ENCODE data around the gene MITD1. TPM values are rescaled to one million over a fixed set of nuclear protein-coding genes. Genes with fewer than 3 reads are reported as not detected.
A peak's percentile ranks its signal among the peaks of the same experiment; 100 is the strongest.

Gene MITD1
- total and polyA plus RNA-seq, 2 of the 13 experiments (the other 11 are each of a cell fraction or from before 2014, with no cell fraction given), result 17.8 to 43.7 TPM

DNA sequence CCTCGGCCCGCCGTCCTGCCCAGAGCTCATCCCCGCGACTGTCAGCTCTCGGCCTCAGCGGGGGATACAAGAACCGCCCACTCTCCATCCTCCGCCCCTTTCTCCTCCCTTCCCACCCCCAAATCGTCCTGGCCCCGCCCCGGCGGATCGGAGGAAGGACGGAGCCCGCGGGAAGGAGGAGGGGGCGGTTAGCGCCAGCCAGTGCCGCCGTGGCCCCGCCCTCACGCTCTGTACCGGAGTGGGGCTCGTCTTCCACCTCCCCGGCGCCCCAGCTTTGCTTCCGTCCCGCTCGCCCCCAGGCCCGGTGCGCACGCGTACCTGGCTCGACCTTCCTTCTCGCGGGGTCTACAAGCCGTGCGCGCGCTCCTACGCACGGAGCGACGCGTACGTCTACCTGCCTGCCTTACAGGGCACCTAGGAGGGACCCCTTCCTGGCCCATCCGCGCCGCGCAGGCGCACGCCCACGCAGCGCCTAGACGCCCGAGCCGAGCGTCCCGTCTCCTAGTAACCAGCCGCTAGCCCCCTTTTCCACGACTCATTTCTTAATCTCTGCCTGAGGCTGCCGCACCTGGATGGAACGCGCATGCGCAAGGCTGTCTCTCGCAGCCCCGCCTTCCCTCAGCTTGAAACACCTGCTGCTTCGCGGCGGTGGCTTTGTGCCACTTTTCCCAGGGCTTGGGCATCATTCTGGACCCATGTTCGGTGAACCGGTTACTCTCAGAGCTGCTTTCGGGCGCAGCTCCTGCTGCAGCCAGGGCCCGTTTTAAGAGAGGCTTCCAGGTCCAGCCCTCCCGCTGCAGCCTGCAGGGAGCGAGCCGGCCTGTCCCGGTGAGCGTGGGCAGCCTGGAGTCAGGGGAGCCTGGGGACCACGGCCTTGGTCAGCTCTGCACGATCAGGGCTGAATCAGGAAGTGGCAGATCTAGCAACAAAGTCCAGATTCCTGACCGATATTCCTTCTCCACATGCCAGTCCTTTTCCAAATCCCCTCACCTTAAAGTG is 39.4 kb downstream of the MITD1 start, which contains the start of gene C2orf15 (continued):
- TF ChIP-seq ATAD3A (CRISPR knock-in tag; IDR thresholded peaks at IDR 0.05) (no peak), ZC3H13 (CRISPR knock-in tag; IDR thresholded peaks at IDR 0.05) (peak; percentile 95), KLF6 (CRISPR knock-in tag; IDR thresholded peaks at IDR 0.05) (peak; percentile 86), ZNF496 (CRISPR knock-in tag; IDR thresholded peaks at IDR 0.05; ENCODE audit: insufficient replicate concordance) (no peak), NR2F6 (IDR thresholded peaks at IDR 0.05) (no peak), NR2F6 (CRISPR knock-in tag; IDR thresholded peaks at IDR 0.05) (peak; percentile 24; the same call in 1 of the 2 replicates), SMARCC2 (IDR thresholded peaks at IDR 0.05) (no peak), ZNF558 (CRISPR knock-in tag; IDR thresholded peaks at IDR 0.05; ENCODE audit: borderline replicate concordance) (peak; percentile 65; the same call in 1 of the 2 replicates), ZNF333 (CRISPR knock-in tag; IDR thresholded peaks at IDR 0.05; ENCODE audit: borderline replicate concordance) (peak; percentile 88; the same call in 1 of the 2 replicates), ZNF10 (CRISPR knock-in tag; IDR thresholded peaks at IDR 0.05; ENCODE audit: borderline replicate concordance, low read depth) (no peak), REXO4 (CRISPR knock-in tag; IDR thresholded peaks at IDR 0.05; ENCODE audit: borderline replicate concordance) (no peak), U2AF1 (optimal IDR thresholded peaks at IDR 0.05; ENCODE audit: low read depth, low read length) (no peak), ZNF75D (CRISPR knock-in tag; IDR thresholded peaks at IDR 0.05; ENCODE audit: borderline replicate concordance) (no peak), ZNF547 (CRISPR knock-in tag; IDR thresholded peaks at IDR 0.05) (peak; percentile 85)
- TF ChIP-seq, protein P1, sequence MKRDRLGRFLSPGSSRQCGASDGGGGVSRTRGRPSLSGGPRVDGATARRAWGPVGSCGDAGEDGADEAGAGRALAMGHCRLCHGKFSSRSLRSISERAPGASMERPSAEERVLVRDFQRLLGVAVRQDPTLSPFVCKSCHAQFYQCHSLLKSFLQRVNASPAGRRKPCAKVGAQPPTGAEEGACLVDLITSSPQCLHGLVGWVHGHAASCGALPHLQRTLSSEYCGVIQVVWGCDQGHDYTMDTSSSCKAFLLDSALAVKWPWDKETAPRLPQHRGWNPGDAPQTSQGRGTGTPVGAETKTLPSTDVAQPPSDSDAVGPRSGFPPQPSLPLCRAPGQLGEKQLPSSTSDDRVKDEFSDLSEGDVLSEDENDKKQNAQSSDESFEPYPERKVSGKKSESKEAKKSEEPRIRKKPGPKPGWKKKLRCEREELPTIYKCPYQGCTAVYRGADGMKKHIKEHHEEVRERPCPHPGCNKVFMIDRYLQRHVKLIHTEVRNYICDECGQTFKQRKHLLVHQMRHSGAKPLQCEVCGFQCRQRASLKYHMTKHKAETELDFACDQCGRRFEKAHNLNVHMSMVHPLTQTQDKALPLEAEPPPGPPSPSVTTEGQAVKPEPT (CRISPR knock-in tag; IDR thresholded peaks at IDR 0.05; ENCODE audit: low read depth), result no peak; the same call in 1 of the 2 replicates
- TF ChIP-seq, protein P2, sequence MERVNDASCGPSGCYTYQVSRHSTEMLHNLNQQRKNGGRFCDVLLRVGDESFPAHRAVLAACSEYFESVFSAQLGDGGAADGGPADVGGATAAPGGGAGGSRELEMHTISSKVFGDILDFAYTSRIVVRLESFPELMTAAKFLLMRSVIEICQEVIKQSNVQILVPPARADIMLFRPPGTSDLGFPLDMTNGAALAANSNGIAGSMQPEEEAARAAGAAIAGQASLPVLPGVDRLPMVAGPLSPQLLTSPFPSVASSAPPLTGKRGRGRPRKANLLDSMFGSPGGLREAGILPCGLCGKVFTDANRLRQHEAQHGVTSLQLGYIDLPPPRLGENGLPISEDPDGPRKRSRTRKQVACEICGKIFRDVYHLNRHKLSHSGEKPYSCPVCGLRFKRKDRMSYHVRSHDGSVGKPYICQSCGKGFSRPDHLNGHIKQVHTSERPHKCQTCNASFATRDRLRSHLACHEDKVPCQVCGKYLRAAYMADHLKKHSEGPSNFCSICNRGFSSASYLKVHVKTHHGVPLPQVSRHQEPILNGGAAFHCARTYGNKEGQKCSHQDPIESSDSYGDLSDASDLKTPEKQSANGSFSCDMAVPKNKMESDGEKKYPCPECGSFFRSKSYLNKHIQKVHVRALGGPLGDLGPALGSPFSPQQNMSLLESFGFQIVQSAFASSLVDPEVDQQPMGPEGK (CRISPR knock-in tag; IDR thresholded peaks at IDR 0.05), result peak; percentile 96
- TF ChIP-seq, protein P3, sequence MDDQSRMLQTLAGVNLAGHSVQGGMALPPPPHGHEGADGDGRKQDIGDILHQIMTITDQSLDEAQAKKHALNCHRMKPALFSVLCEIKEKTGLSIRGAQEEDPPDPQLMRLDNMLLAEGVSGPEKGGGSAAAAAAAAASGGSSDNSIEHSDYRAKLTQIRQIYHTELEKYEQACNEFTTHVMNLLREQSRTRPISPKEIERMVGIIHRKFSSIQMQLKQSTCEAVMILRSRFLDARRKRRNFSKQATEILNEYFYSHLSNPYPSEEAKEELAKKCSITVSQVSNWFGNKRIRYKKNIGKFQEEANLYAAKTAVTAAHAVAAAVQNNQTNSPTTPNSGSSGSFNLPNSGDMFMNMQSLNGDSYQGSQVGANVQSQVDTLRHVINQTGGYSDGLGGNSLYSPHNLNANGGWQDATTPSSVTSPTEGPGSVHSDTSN (CRISPR knock-in tag; IDR thresholded peaks at IDR 0.05; ENCODE audit: borderline replicate concordance), result no peak
- TF ChIP-seq, protein P4, sequence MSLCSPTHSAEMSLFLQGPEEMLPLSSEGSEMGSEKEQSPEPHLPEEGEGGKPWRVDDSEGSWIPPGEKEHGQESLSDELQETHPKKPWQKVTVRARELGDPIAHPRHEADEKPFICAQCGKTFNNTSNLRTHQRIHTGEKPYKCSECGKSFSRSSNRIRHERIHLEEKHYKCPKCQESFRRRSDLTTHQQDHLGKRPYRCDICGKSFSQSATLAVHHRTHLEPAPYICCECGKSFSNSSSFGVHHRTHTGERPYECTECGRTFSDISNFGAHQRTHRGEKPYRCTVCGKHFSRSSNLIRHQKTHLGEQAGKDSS (CRISPR knock-in tag; IDR thresholded peaks at IDR 0.05; ENCODE audit: borderline replicate concordance, low read depth), result peak; percentile 43; the same call in 1 of the 2 replicates
- TF ChIP-seq, protein P5, sequence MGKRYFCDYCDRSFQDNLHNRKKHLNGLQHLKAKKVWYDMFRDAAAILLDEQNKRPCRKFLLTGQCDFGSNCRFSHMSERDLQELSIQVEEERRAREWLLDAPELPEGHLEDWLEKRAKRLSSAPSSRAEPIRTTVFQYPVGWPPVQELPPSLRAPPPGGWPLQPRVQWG (CRISPR knock-in tag; IDR thresholded peaks at IDR 0.05; ENCODE audit: borderline replicate concordance, low read depth), result no peak
- TF ChIP-seq, protein P6, sequence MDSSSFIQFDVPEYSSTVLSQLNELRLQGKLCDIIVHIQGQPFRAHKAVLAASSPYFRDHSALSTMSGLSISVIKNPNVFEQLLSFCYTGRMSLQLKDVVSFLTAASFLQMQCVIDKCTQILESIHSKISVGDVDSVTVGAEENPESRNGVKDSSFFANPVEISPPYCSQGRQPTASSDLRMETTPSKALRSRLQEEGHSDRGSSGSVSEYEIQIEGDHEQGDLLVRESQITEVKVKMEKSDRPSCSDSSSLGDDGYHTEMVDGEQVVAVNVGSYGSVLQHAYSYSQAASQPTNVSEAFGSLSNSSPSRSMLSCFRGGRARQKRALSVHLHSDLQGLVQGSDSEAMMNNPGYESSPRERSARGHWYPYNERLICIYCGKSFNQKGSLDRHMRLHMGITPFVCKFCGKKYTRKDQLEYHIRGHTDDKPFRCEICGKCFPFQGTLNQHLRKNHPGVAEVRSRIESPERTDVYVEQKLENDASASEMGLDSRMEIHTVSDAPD (CRISPR knock-in tag; IDR thresholded peaks at IDR 0.05), result no peak; the same call in 1 of the 2 replicates

Data from HepG2 (cell line).